ENCODE results near the gene HAUS2.
"Not testable (repeated sequence)": the region's sequence is repeated elsewhere in the genome, so short reads cannot be mapped to it uniquely, and the experiment has no call there.

Gene HAUS2

DNA sequence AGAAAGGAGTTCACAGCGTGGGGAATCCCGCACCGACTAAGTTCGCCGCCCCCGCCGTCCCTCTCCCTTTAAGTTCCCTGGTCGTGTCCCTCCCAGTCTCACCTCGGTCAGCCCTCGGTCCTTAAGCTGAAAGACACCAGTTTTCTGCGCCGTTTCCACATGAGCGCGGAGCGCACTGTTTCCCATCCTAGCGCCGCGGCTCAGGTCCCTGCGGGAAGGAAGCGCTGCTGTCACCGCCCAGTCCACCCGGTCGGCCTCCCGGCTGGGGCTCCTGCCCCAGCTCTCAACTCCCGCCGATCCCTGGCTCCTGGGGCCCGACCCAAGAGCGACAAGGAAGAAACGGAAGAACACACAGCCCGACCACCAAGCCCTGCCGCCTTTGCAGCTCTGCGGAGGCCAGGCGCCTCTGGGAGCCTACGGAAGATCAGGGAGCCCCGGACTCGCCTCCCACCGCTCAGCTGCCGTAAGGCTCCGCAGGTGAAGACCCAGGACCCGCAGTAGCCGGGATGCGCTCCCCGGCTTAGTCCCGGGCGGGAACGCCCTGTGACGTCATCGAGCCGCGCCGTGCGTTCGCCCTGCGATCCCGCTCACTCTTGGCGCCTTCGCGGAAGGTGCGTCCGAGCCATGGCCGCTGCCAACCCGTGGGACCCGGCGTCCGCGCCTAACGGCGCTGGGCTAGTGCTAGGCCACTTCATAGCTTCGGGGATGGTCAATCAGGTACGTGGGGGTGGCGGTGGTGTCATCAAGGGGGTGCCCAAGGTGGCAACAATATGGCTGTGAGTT, at the start of gene HAUS2, which contains the start of gene LRRC57:
Gene HAUS2, plus strand, starts transcription at position 590 of the 783 bp plus-strand sequence. Its CDS starts 35 bp downstream, at position 625.
Gene LRRC57, minus strand, starts transcription at position 545 of the 783 bp plus-strand sequence. Its CDS starts 359 bp downstream, at position 186.
- peak; percentile 84 to 87 for DNase-seq (ENCODE audit: low read depth in 2 of 2)

- DNase-seq (ENCODE audit: low read depth in 2 of 2), result no peak
These were observed 48.6 kb upstream of the HAUS2 start for GRCh38 chr15:42499858-42500609.

- DNase-seq (ENCODE audit: low read depth in 2 of 2), result no peak
These were observed 46.2 kb upstream of the HAUS2 start for GRCh38 chr15:42502477-42502876.

DNA sequence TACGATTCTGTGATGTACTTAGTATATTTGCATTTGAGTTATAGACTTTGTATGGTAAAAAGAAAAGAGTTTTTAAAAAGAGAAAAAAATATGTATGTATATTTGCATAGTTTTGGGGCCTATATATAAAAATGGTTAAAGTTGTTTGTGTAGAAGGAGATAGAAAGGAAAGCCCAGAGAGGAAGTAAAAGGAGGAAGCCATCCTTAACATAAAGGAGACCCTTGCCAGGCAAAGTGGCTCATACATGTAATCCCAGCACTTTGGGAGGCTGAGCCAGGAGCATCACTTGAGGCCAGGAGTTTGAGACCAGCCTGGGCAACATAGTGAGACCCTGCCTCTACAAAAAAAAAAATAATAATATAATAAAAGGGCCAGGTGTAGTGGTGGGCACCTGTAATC, 44.8 kb upstream of the HAUS2 start:
- DNase-seq (ENCODE audit: low read depth in 2 of 2), result no peak

- no peak for DNase-seq (ENCODE audit: low read depth in 2 of 2)
These were observed 44.0 kb upstream of the HAUS2 start for GRCh38 chr15:42504631-42505030.

- no peak for DNase-seq (ENCODE audit: low read depth in 2 of 2)
These were observed 41.1 kb upstream of the HAUS2 start for GRCh38 chr15:42507514-42507913.

- no peak for DNase-seq (ENCODE audit: low read depth in 2 of 2)
These were observed 40.4 kb upstream of the HAUS2 start for GRCh38 chr15:42508263-42508690.

DNA sequence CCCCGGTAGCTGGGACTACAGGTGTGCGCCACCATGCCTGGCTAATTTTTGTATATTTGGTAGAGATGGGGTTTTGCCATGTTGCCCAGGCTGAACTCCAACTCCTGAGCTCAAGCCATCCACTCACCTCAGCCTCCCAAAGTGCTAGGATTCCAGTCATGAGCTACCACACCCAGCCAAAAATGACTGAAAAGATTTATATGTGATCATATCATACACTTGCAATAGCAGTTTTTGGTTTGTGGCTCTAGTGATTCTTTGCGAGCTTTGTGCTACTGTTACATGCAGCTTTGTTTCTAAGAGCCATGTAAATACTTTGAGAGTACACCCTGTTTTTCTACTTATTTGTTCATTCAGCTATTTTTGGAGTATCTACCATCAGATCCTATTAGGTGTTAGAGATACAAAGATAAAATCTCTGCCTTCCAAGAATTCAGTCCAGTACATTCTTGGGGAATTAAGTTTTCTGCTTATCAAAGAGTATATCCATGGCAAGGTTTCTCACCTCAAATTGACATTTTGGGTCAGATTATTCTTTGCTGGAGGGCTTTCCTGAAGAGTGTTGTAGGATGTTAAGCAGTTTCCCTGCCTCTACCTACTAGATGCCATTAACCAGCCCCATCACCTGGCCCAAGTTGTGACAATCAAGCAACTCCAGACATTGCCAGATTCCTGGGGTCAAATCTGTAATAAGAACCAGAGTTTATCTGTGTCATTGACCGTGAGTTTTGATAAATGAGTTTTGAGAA, 38.2 kb upstream of the HAUS2 start:
- DNase-seq (ENCODE audit: low read depth in 2 of 2), result no peak

DNA sequence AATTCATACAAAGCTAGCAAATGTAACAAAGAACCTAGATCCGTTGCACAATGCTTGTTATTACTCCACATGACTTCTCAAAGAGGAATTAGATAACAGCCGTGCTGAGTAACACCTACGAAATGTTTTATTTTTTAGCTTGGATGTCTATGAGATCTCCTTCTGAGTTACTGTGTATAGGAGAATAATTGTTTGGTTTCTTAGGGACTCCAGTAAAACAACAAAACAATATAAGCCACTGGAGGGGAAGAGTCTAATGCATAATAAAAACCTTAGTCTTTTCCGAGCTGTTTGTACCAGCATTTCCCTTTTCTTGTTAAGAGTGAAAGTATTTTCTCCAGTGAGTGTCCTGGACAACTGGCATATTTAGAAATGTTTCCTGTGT, 37.6 kb upstream of the HAUS2 start:
- DNase-seq (ENCODE audit: low read depth in 2 of 2), result no peak

DNA sequence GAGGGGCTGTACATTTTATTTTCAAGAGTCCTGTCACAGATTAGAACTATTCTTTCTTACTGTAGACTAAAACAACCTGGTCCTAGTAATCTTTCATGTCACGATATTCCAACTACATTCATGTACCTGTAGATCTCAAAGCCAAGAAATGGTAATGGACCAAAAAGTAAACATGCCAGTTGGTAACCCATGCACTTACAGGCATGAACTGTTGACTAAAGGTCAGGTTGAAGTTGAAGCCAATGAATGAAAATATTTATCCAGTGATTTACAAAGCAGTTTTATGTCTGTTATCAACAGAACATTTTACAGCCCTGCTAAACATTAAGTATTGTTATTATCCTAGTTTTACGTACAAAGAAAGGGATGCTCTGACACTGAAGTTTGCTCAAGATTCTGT, 25.3 kb upstream of the HAUS2 start:
- DNase-seq (ENCODE audit: low read depth in 2 of 2), result no peak

DNA sequence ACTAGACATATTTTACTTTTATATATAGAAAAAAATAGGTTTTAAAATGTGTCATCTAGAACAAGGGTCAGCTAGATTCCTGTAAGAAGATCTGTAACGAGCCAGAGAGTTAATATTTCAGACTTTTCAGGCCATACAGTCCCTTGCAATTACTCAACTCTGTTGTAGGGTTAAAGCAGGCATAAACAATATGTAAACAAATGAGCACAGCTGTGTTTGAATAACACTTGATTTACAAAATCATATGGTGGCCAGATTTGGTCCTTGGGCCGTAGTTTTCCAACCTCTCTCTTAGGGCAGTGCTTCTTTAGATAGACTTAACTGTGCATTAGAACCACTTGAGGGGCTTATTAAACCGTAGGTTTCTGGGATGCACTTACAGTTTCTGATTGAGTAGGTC, 19.7 kb upstream of the HAUS2 start:
- no peak for DNase-seq (ENCODE audit: low read depth in 2 of 2)

- no peak for DNase-seq (ENCODE audit: low read depth in 2 of 2)
These were observed 15.4 kb upstream of the HAUS2 start for GRCh38 chr15:42533246-42533645.

GRCh38 chr15:42544853-42545629, 3.6 kb upstream of the HAUS2 start:
- no peak for DNase-seq (ENCODE audit: low read depth in 2 of 2)

DNA sequence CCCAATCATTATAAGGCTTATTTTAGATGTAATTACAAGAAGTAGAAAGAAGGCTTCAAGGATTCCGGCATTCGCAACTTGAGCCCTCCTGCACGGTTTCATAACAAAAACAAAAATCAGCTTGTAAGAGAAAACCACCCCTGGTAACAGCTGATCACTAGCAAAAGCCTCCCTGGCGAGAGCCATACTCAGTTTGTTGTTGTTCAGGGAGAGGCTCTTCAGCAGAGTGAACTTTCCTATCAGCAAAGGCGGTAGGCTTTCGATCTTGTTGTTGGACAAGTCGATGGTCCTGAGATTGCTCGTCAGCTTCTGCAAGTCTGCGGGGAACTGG, 755 bp upstream of the HAUS2 start:
- no peak for DNase-seq (ENCODE audit: low read depth in 2 of 2)

GRCh38 chr15:42549032-42549491, 424 bp downstream of the HAUS2 start:
- no peak for DNase-seq (ENCODE audit: low read depth in 2 of 2)

- DNase-seq (ENCODE audit: low read depth in 2 of 2), result no peak
These were observed 1.2 kb downstream of the HAUS2 start for GRCh38 chr15:42549741-42550392.

GRCh38 chr15:42553554-42553953, 4.9 kb downstream of the HAUS2 start:
- no peak for DNase-seq (ENCODE audit: low read depth in 2 of 2)

DNA sequence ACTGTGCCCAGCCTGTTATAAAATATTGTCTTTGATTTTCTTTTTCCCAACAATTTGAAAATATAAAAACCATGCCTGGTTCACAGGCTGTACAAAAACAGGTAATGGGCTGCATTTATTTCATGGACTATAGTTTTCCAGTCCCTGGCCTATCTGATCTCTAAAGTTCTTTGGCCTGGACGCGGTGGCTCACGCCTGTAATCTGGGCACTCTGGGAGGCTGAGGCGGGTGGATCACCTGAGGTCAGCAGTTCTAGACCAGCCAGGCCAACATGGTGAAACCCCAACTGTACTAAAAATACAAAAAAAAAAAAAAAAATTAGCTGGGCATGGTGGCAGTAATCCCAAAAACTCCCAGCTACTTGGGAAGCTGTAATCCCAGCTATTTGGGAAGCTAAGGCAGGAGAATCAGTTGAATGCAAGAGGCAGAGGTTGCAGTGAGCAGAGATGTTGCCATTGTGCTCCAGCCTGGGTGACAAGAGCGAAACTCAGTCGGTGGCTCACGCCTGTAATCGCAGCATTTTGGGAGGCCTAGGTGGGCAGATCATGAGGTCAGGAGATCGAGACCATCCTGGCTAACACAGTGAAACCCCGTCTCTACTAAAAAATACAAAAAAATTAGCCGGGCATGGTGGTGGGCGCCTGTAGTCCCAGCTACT, 8.0 kb downstream of the HAUS2 start:
- DNase-seq (ENCODE audit: low read depth in 2 of 2), result not testable (repeated sequence)

DNA sequence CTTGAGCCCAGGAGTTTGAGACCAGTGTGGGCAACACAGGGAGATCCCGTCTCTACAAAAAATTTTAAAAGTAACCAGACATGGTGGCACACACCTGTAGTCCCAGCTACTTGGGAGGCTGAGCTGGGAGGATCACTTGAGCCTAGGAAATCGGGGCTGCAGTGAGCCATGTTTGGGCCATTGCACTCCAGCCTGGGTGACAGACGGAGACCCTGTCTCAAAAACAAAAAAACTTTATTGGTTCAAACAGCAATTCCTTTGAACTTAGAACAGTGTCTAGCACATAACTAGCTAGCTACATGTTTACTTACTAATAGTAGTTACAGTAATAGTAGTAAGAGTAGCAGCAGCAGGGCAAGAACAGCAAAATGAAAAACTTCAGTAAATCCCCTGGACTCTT, 10.1 kb downstream of the HAUS2 start:
- DNase-seq (ENCODE audit: low read depth in 2 of 2), result no peak

All from stimulated activated CD8-positive, alpha-beta memory T cell treated with anti-CD3 and anti-CD28 coated beads, Interleukin-2, amount 100 ng/mL, for 48 hours (primary cell).